T-helper 2 cell treated with Interferon-gamma antibody and Interleukin-4, amounts not matched to agents 100 ng/mL and 5 ng/mL, for 36 hours (primary cell): ENCODE results near the gene MYO3B. TPM values are rescaled to one million over a fixed set of nuclear protein-coding genes. Genes with fewer than 3 reads are reported as not detected.
"Not testable (repeated sequence)": the region's sequence is repeated elsewhere in the genome, so short reads cannot be mapped to it uniquely, and the experiment has no call there.

Source experiments
- intact Hi-C: fragments of 100-400 bp; cut with micrococcal nuclease; formaldehyde crosslinking; loops from one replicate; pipeline ENCODE4 v1.15.1; 2023
- total RNA-seq: library from RNA; stranded (reverse); gene quantifications from 2 replicates; pipeline ENCODE4 v1.2.3, GENCODE V29; 2022

The MYO3B gene
- total RNA-seq, 1 donor from 2014 or later = 1.2 TPM

DNA sequence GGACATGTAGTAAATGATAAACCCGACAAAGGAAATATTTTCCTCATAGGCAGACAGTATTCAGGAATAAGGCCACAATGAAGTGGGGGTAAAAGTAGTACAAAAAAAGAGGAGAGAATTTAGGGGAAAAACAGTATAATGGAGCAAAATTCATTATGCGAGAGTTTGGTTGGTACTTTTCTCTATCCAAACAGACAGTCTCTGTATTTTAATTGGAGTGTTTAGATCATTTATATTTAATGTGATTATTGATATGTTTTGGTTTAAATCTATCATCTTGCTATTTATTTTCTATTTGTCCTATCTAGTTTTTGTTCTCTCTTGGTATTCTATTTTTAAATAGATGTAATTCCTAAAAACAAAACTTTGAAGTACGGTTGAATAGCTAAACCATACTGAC, 366.9 kb downstream of the MYO3B start:
- intact Hi-C loops = no loop called here

DNA sequence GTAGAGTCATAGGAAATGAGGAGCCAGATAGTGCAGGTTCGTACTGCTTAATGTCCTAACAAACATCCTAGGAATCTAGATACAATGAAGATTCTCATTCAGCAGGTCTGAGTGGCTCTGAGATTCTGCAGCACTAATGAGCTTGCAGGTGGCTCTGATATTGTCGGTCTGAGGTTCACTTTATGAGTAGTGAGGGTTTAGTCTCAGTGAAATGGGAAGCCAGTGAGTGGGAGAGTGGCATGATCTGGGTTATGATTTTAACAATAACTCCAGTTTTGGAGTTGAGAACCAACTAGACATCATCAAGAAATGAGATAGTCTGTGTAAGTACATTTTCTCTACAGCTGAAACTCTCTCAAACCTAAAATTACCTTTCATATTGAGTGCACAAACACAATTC, 370.4 kb downstream of the MYO3B start:
- intact Hi-C loops = no loop called here

DNA sequence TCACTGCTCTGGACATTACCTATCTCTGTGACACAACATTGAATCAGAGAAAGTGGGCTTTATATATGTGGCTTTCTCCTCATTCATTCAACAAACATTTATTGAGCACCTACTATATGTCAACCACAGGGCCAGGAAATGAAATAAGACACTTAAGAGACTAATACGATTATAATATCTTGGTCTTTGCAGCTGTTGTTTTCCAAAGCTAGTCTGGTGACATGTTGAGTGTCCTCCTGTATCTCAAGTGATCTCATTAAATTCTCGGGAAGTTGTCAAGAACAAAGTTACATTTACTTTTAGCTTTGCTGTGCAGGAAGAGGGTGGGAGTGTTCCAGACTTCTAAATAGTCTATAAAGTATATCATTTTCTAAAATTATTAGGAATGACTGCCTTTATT, 372.6 kb downstream of the MYO3B start:
- intact Hi-C loops = no loop called here

DNA sequence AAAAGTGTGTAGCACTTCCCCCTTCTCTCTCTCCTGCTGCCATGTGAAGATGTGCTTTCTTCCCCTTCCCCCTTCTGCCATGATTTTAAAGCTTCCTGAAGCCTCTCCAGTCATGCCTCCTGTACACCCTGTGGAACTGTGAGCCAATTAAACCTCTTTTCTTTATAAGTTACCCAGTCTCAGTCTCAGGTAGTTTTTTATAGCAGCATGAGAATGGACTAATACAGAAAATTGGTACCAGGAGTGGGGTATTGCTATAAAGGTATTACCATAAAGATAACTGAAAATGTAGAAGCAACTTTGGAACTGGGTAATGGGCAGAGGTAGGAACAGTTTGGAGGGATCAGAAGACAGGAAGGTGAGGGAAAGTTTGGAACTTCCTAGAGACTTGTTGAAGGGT, 374.0 kb downstream of the MYO3B start:
- intact Hi-C loops = not testable (repeated sequence)

GRCh38 chr2:170553748-170554147, 375.8 kb downstream of the MYO3B start:
- intact Hi-C loops = no loop called here

DNA sequence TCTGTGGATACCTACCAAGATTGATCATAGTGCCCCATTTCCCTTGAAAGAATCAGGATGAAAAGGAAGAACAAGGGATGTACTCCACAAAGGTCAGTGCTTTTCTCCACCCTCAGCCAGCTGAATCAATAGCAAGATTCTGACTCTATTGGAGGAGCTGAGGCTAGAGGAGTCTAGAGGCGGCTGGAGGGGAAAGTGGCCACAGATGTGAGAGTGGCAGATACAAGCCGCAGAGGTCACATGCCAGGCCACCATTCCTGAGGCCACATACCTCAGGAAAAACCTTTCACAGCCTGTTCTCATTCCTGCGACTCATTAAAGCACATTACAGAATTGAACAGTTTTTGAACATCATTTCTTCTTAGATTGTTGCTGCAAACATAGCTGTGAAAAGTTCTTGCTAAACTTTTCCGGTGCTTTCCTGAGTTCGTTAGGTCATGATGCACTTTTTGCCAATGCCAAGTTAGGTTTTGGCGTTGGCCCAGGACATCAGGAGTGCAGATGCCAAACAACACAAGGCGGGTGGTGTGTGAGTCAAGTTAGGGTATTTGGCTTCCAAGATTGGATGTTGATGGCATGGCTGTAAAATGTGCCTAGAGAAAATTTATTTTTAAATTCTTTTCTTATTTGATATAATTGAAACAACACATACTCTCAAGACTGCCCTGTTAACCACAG, 376.5 kb downstream of the MYO3B start:
- intact Hi-C loops = no loop called here

DNA sequence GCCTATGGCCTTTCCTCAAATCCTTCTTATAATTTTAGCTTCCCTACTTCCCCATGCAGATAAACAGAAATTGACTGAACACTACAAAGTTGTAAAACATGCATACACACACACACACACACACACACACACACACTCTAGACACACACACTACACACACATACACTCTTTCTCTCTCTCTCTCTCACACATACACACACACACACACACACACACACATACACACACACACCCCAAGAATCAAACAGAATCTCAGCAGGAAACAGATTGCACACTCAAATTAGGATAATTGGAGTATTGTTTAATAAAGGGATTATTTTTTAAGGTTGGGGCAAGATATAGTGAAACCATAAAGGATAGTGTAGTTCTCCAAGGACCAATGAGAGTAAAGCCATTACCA, 385.0 kb downstream of the MYO3B start:
- intact Hi-C loops = no loop called here

- intact Hi-C loops = no loop called here
Measured at GRCh38 chr2:170563401-170563800, 385.5 kb downstream of the MYO3B start.

DNA sequence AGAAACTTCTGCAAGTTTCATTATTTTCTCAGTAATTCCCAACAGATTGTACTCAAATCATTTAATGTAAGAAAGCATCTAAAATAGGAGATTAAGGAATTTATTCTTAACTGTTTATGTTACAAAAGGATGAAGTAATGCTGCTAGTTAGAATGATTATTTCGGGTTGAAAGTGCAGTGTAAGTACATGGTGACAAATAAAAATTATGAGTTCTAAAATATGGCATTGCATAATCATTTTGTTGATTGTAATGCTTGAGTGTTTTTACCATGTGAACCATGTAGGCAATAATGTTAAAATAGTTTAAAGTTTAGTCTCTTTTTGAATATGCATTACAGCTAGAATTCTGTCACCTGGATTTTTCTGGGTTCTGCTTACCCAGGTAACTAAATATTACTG, 388.2 kb downstream of the MYO3B start:
- intact Hi-C loops = no loop called here

GRCh38 chr2:170567429-170567828, 389.5 kb downstream of the MYO3B start:
- intact Hi-C loops = no loop called here

DNA sequence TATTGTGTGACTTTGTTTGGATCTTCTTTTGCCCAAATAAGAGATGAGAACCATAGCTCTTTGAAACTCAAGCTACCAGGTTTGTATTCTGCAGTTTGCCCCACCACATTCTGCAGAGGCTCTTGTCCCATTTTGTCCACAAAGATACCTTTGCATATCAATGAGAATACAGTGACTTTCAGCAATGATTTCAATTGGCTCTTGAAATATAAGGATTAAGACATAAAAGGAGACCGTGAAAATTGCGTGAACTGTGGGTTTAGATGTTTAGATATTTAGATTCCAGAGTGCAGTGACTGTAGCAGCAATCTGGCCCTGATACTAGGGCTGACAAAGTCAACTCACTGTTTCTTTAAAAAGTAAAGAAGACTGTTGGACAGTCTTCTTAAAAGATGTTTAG, 390.6 kb downstream of the MYO3B start:
- intact Hi-C loops = no loop called here

GRCh38 chr2:170571612-170572011, 393.7 kb downstream of the MYO3B start:
- intact Hi-C loops = no loop called here

DNA sequence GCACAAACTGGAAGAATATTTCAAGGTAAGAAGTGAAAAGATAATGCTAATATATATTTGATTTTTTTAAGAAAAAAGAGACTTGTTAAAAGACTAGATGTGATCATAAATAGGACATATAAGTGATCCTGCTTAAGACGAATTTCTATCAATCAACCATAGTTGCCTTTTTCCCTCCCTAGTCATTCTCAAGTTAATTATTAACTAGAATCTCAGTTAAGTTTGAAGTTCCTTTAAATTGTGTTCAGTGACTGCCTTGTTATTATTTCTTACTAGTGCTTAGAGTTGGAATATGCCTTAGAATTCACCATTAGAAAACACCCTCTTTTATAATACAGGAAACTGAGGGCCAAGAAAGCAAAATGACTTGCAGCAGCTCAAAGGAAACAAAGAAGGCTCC, 395.7 kb downstream of the MYO3B start:
- intact Hi-C loops = no loop called here

- intact Hi-C loops = no loop called here
Measured at GRCh38 chr2:170576296-170576695, 398.3 kb downstream of the MYO3B start.

- intact Hi-C loops = no loop called here
Measured at GRCh38 chr2:170577356-170577755, 399.4 kb downstream of the MYO3B start.

- intact Hi-C loops = no loop called here
Measured at GRCh38 chr2:170578606-170579005, 400.7 kb downstream of the MYO3B start.

DNA sequence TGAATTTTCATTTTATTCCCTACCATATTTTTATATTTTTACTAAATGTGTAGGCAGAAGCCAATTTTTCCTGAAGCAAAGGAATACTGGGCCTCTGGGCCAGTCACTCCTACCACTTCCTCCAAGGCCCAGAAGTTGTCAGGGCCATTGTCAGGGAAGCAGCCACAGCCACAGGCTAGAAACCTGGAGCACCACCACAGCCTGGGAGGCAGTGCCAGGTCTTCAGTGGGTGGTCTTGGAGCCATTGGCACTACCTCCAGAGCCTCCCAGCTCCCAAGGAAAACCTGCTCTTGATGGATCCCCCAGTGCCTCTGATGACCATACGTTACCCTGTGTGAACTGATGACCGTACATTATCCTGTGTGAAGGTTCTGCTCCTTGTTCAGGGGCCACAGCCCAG, 401.6 kb downstream of the MYO3B start:
- intact Hi-C loops = no loop called here

- intact Hi-C loops = no loop called here
Measured at GRCh38 chr2:170582313-170582712, 404.4 kb downstream of the MYO3B start.

GRCh38 chr2:170582751-170583463, 405.0 kb downstream of the MYO3B start:
- intact Hi-C loops = no loop called here

GRCh38 chr2:170585067-170585466, 407.1 kb downstream of the MYO3B start:
- intact Hi-C loops = no loop called here

DNA sequence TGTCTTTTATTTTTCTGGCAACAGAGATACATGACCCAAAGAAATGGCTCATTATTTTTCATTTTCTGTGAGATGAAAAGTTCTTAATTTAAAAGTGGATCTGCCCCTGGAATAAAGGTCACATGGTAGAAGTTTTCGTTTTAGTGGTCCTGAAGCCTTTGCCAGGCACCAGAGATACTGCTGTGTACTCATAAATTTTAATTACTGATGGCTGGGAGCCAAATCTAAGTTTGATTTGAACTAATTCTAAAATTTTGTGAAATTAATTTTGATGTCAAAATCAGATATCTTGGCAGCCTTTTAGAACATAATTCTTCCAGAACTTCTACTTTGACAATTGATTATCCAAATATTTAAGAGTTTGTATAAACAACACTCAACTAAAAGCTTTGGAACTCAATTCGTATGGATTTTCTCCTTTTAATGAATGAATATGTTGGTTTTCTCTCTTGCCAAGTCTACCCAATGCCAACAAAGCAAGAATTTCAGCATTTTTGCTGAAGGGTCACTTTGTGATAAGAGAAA, 408.7 kb downstream of the MYO3B start:
- intact Hi-C loops = no loop called here

GRCh38 chr2:170587117-170587516, 409.2 kb downstream of the MYO3B start:
- intact Hi-C loops = no loop called here

DNA sequence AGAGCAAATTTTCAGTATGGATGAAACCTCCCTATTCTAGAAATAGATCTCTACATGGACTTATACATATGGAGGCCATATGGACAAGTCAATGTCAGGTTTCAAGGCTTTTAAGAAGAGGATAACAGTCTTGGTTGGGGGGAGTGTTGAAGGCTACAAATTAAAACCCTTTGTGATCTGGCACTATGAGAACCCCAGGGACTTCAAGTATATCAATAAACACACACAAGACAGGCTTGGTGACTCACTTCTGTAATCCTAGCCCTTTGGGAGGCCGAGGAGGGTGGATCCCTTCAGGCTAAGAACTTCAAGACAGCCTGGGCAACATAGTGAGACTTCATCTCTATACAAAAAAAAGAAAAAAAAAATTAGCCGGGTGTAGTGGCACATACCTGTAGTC, 410.0 kb downstream of the MYO3B start:
- intact Hi-C loops = no loop called here
